CD4-positive, alpha-beta T cell treated with Interleukin-17A for 4 hours (primary cell): ENCODE results near the gene CADM3.
A peak's percentile ranks its signal among the peaks of the same experiment; 100 is the strongest.

Experiments used
- DNase-seq: peaks from one replicate; pipeline ENCODE4 v3.0.0-alpha.2; 2020; ENCODE audit warnings: mixed read lengths

CADM3 gene

DNA sequence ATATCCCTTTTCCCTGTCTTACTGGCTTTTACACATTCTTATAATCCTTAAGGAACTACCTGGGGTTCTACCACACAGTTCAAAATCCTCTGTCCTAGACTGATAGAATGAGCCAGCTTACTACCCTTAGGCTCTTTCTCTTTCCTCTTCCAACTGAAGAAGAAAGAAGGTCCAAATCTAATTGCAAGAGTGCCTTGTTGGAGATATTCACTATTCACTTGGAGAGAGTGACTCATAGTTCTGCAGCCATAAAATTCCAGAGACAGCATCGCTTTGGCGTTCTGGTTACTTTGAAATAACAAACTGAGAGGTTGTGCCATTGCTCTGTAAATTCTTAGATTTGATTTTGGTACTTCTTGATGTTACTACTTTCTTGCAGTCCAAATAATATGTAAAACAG, 4.2 kb downstream of the CADM3 start:
- no peak for DNase-seq

DNA sequence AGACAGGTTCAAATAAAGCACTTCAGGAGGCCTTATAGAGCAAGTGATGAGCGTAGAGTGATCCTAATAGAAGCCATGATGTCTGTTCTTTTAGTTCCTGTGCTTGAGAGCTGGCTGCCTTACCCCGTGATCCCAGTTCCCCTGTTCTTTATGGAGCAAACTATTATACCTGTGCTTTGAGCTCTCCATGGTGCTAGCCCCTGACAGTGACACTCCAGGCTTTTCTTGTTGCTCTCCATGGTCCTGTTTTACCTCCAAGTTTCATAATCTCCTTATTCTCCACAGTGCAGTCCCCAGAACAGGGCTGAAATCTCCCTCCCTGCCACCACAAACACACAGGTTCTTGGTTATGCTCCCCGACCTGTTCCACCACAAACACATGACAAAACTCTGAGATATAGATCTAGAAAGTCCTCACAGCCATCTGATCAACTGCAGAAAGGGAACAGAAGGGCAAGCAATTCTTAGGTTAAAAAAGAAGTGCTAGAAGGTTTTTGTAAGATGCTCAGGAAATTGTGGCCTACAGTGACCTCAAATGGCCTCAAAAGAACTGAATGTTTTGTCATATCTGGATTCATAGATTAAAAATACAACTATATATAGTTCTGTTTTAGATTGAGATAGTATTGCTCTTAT, 6.0 kb downstream of the CADM3 start:
- no peak for DNase-seq

DNA sequence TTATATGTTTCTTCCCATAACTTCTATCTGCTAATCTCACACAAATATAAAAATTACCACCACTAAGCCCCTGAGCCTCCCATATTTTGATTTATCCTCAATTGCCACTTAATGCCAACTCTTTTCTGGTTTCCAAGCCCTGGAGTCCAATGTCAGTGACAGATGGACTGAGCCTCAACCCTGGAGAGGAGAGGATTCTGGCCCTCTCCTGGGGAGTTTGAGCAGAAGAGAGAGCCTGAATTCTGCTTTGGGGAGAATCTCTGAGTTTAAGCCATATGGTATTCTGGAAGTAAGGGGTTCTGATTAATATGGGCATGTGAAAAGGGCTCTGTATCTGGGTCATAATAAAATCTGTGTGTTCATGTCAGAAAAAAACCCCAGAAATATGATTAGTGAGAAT, 8.5 kb downstream of the CADM3 start:
- no peak for DNase-seq

DNA sequence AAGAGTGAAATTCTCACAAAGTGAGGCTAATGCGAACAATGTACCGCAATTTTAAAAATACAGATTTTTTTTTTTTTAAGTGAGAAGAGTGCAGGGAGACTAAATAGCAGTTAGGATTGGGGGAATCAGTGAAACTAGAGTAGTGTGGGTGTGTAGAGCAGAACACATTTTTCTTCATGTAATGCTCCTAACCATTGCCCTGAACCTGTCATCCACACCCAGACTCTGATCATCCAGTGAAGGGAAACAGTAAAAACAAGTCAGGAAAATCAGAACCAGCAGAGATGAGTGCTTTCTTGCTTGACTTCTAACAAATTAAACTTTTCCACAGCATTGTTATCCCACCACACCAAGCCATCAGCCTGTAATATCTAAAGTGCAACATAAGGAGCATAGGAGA, 9.1 kb downstream of the CADM3 start:
- DNase-seq, result no peak

DNA sequence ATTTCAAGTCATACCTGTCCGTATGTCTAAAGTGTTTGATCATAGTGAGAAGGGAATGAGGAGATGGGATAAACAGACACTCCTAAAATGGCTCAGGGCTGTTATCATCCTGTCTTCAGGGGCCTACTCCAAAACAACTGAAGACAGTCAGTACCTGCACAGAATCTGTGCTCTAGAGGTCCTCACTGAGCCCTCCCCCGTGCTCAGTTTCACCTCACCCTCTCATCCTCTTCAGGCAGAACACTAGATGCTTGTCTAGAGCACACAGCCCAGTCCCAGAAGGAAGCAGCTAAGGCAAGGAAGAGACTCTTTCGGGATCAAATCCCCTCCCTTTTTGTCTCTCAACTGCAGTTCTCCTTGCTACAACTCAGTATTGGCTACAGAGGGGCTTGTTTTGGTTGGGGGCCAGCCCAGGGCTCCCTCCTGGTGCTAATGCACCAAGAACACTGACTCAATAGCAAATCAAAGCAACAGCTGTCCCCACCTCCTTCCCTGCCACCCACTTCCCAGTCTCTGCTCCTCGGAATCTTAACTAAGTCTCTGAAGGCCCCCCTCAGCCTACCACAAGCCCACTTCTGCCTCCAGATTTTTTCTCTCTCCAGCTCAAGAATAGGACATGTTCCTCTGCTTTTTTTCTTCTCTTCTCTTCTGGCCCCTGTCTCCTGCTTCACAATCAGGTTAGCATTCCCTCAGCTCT, 10.1 kb downstream of the CADM3 start:
- DNase-seq, result no peak

DNA sequence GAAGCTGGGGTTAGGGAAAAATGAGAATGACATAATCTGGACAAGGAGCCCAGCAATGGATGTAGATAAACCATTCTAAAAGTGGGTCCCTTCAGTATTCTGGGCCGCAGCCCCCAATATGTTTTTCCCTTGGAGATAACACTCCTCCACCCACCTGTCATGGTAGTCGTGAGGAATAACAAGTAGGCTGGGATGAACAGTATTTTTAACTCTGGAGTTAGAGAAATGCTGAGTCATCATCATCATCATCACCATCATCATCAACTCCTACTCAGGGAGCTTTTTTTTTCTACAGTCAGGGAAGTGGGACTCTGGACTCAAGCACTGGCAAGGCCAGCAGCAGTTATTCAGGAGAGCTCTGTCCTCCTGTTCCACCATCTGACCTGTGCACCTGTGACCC, 12.8 kb downstream of the CADM3 start:
- no peak for DNase-seq

DNA sequence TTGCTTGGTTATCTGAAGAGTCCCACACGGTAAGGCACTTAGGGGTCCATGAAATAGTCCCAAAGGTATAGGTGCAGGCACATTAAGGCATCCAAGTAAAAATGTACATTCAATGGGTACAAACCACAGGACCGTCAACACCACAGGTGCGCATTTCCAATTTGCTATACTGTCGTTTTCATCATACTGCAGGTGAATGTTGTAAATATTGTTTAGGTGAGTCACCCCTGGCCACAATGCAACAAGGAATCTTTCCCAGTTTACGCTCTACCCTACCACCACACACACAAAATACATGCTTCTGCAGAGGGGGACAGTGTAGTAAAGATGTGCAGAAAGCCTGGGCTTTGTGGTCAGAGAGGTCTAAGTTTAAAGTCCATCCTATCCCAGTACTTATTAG, 13.7 kb downstream of the CADM3 start:
- no peak for DNase-seq

DNA sequence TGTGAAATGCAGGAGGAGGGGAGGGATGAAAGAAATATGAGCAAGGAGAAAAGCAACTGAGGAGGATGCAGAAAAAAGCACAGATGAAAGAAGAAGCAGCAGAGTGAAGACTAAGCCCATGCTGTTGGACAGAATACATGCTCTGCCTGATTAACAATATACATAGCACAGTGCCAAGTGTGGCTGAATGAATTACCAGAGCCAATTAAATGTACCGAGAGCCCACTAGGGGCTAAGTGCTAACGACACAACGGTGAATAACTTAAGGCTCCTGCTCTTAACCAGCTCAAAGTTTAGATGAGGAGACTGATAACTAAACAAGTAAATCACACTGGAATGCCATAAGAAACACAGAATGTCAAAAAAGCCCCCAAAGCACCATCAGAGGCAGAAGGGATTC, 15.6 kb downstream of the CADM3 start:
- DNase-seq, result no peak

DNA sequence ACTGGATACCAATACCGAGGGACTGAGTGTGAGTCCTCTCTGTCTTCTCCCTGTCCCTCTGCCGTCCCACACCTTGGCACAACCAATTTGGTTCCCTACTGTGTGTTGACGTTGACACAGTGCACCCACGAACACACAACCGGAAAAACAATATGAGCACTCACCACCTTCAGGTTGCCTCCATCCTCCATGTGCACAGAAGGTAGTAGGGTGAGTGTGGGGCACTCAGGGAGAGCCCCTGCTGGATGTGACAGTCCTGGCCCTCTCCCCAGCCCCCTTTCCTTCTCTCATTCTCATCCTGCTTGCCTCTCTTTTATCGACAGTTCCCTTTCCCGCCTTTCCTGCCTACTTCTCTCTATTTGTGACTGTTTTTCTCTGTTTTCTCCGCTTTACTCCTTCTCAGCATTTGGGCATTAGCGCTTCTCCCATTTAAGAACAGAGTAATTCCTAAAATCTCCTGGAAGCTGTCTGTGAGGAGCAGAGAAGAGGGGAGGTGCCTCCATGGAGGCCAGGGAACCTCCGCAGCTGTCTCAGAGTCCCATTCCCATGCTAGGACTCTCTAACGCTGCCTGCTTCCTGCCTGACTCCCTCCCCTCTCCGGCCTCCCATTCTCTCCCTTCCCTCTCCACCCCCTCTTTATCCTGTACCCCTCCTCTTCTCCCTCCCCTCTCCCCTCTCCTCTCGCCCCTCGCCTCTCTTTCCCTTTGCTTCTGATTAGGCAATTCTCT, 16.4 kb downstream of the CADM3 start:
- DNase-seq, result no peak

DNA sequence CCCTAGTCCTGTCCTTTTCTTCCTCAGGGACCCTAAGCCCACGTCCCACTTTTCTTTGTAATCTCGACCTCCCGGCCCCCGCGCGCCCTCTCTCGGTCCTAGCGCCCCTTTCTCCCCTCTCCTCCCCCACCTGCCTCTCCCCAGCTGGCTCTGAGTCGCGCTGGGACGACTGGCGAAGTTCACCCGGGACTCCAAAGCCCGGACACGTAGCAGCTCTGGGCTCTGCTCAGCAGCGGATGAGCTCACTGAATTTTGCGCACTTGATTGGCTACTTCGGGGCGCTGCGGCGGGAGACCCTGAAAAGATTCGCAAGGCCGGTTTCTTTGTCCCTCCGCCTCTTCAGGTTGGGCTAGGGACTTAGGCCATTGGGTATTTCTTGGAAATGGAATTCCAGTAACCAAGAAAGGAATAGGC, 17.0 kb downstream of the CADM3 start:
- DNase-seq, result no peak

DNA sequence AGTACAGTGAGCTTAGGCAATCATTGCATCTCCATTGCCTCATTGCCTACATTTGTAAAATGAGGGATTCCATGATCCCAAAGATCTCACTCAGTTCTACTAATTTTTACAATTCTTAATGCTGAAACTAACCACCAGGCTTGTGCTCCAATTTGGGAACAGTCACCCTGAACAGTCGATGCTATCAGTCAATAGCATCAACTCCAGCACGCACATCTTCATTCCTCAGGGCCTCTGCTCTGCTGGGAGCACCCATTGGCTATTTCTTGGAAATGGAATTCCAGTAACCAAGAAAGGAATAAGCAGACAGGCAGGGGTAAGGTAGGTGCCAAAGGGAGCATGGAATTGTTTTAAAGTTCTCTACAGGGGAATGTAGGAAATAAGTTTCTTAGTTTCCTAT, 19.0 kb downstream of the CADM3 start:
- no peak for DNase-seq

DNA sequence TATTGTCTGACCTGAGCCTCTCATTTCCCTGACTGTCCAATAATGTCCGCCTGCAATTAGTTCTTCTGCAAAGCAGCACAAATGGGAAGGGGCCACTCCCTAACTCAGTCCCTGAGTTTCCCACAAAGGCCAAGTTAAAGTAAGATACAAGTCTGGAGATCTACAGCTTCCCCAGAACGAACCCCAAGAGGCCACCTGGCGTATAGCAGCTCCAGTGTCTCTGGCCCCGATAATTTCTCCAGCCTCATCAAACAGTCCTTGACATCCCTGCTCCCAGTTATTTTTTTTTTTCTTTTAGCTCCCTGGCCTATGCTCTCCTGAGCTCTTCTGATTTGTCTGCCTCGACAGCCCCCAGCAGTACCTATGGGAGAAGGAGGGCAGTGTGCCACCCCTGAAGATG, 25.1 kb downstream of the CADM3 start:
- no peak for DNase-seq

DNA sequence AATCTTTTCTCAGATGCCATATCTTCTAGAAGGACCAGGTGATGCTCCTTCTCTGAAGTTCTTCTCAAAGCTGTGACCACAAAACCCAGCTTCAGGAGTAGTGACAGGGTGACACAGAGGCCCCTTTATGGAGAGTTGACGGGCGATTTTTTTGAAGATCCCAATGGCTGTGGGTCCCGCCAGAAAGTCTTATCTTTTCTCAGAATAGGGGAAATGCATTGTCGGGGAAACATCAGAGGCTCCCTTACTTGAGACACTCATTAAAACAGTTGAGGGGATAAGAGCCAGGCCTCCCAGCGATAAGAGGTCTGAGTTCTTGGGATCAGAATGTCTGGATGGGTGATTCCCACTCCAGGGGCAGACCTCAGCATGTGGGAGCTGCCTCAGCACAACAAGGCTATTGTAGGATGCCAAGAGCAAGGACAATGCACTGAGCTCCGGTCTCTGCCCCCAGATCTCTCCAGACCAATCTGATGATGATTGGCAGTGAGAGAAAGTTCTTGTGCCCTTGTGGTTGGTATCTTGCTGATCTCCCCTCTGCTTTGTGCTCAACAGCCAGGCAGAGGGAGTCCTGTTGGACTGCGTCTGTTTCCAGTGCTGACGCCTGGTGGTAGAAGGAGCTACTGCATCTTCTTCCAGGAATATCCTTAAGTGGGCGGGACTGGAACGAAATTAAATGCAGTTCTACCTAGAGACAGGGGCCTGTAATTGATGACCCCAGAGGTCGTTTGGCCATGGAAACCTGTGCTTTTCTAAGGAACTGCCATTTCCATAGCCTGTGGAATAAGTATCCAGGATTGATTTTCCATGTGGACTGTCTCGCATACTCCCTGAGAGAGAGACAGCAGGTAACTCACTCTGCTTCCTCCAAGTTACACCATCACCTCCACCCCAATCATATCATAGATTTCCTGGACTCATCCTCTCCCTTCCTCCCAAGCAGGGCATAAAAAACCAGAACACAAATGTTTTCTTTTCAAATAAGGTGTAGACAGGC, 26.4 kb downstream of the CADM3 start:
- DNase-seq, result peak; percentile 21

DNA sequence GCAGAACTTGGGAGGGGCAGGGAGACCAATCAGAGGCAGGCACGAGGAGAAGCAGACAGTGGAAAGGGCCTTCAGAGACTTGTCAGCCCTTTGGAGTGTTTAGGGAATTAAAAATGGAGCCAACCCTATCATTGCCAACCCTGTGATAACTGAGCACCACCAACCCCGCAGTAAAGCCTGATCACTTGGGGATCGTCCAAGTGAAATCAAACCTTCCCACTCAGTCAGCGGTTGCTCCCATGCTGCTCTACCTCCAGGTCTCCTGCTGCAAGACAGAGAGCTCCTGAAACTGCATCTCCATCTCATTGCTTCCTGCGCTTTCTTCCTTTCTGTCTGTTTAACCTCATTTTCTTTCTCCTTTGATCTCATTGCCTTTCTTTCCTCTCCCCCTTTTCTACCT, 28.5 kb downstream of the CADM3 start:
- DNase-seq, result no peak

DNA sequence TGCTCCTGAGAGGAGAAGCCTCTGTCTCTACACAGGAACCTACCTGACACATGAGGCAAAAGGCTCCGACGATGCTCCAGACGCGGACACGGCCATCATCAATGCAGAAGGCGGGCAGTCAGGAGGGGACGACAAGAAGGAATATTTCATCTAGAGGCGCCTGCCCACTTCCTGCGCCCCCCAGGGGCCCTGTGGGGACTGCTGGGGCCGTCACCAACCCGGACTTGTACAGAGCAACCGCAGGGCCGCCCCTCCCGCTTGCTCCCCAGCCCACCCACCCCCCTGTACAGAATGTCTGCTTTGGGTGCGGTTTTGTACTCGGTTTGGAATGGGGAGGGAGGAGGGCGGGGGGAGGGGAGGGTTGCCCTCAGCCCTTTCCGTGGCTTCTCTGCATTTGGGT, 29.4 kb downstream of the CADM3 start:
- no peak for DNase-seq

DNA sequence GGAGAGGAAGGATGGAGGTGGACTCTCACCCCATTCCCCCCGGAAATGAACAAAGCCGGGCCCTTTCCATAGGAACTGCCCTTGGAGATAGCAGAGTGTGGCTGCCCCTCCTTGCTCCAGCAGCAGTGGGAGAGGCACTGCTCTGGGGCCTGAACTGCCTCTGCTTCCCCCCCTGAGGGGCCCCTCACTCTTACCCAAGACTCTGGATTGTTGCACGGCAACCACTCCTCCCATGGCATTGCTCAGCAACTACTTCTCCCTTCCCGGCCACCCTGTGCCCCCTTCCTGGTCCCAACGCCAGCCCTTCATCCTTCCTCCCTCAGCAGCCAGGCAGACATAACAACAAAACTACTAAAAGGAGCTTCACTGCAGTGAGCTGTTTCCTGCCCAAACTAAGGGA, 30.2 kb downstream of the CADM3 start:
- DNase-seq, result no peak

DNA sequence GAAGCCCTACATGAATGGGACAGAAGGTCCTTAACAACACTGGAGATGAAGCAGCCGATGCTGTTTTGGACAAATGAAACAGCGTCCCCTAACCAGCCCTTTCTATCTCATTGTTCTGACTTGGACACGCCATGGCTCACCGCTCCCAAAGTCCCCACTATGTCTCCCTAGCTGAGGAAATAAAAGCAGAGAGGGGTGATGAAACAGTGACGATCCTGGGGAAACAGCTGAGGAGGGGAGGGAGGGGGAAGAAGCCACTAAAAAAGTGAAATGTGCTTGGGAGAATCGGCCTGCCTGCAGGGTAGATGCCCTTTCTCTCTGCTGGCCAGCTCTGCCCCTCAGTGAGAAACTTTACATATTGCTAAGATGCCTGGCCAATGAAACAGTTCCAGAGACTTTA, 32.2 kb downstream of the CADM3 start:
- no peak for DNase-seq

DNA sequence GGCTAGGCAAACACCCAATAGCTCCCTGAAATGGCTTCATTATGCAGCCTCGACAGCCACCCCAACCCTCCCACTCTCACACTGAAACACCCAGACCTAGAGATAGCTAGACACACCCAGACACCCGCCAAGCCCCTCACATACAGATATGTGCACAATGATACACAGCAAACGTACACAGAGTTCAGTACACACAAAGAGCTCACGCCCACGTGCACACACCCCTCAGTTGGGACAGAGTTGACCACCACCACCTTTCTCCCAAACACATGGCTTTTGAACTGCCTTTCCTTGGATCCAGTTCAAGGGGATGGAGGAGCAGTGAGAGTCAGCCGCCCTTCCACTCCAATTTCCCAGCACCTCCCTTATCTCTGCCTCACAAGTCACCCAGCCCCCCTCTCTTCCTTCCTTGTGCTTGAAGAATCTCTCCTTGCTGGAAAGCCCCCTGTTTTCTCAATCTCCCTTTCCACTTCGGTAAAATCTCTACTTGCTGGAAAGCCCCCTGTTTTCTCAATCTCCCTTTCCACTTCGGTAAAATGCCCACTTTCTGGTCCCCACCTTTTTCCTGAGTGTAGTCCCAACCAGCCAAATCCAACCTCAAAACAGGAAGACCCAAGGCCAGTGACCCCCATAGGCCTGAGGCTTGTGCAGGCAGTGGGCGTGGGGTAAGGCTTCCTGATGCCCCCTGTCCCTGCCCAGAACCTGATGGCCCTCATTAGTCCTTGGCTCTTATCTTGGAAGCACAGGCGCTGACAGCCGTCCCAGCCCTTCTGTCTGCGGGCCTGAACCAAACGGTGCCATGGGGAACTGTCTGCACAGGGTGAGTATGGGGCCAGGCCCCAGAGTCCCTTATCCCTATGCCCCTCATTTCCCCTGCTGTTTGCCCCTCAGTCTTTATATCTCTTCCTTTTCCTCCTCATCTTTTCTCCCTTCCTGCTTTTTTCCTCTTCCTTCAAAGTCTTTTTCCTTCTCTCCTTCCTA, 33.0 kb downstream of the CADM3 start, which contains the start of gene ACKR1:
Gene ACKR1 (plus strand): TSS at position 715 of the 981 bp plus-strand sequence. CDS start 85 bp downstream, at position 800.
- no peak for DNase-seq

DNA sequence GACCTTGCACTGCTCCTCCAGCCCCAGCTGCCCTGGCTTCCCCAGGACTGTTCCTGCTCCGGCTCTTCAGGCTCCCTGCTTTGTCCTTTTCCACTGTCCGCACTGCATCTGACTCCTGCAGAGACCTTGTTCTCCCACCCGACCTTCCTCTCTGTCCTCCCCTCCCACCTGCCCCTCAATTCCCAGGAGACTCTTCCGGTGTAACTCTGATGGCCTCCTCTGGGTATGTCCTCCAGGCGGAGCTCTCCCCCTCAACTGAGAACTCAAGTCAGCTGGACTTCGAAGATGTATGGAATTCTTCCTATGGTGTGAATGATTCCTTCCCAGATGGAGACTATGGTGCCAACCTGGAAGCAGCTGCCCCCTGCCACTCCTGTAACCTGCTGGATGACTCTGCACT, 33.8 kb downstream of the CADM3 start:
- DNase-seq, result no peak

DNA sequence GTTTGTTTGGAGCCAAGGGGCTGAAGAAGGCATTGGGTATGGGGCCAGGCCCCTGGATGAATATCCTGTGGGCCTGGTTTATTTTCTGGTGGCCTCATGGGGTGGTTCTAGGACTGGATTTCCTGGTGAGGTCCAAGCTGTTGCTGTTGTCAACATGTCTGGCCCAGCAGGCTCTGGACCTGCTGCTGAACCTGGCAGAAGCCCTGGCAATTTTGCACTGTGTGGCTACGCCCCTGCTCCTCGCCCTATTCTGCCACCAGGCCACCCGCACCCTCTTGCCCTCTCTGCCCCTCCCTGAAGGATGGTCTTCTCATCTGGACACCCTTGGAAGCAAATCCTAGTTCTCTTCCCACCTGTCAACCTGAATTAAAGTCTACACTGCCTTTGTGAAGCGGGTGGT, 34.7 kb downstream of the CADM3 start:
- DNase-seq, result no peak

DNA sequence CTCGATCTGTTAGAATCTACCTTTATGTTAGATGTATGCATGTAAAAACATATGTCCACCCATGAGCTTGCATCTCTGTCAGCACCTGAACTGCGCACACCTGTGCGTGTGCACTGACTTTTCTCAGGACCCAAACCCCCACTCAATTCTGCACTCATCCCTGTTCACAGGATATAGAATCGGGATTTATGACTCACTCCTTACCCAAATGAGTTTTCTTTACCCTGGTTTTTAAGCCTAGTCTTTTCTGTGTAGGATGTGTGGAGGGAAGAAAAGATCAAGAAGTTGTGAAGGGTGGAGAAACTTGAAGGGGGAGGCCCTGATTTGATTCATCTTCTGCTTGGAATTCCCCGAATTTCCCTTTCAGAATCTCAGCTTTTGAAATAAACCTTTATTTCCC, 35.7 kb downstream of the CADM3 start:
- DNase-seq, result no peak

DNA sequence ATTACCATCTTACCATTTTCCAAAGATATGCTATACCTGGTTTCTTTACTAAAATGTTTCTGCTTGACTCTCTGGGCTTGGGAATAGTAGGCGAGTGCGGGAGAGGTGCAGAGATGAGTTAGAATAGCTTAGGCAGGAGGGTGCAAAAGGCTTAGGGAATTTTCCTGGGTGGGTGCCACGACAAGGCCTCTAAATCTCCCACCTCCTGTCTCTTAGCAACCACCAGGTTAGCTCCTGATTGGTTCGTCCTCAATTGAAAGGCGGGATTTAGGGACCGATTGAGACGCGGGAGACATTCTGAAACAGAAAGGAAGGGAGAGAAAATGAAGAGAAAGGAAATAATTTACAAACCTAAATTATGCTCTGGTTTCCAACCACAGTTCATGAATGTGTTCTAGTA, 36.4 kb downstream of the CADM3 start:
- no peak for DNase-seq
